ENCODE measurements around the gene LCMT1. TPM values are rescaled to one million over a fixed set of nuclear protein-coding genes. Genes with fewer than 3 reads are reported as not detected.

Gene LCMT1
- total and polyA plus RNA-seq, 2 experiments from 2014 or later: 45.8 to 79.5 TPM

DNA sequence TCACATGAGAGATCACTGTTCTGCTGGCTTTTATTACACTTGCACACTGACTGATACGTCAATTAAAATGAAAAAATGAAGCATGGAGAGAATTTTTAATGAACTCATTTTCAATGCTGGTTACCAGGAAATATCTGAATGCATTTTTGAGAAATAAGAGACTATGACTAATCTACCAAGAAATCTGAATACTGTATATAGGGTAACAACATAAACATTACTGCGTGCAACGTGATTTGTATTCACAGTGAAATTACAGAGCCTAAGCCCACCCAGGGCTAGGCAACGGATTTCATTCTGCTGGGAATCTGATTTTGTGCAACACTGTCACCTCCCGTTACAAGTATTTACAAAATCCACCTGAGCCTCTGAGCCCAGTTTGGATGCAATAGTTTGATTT lies 23.8 kb upstream of the LCMT1 start:
- peaks cover 15% of the 10 kb centered on the region for H3K27me3 ChIP-seq
- no peak overlapping the region for H3K27ac ChIP-seq
- no peaks in the 10 kb centered on the region for H3K9me3 ChIP-seq (ENCODE audit: low read depth)
- H3K4me1 ChIP-seq (ENCODE audit: low read depth): no peaks in the 10 kb centered on the region
- H3K36me3 ChIP-seq: no peaks in the 10 kb centered on the region
- TF ChIP-seq, protein P1, sequence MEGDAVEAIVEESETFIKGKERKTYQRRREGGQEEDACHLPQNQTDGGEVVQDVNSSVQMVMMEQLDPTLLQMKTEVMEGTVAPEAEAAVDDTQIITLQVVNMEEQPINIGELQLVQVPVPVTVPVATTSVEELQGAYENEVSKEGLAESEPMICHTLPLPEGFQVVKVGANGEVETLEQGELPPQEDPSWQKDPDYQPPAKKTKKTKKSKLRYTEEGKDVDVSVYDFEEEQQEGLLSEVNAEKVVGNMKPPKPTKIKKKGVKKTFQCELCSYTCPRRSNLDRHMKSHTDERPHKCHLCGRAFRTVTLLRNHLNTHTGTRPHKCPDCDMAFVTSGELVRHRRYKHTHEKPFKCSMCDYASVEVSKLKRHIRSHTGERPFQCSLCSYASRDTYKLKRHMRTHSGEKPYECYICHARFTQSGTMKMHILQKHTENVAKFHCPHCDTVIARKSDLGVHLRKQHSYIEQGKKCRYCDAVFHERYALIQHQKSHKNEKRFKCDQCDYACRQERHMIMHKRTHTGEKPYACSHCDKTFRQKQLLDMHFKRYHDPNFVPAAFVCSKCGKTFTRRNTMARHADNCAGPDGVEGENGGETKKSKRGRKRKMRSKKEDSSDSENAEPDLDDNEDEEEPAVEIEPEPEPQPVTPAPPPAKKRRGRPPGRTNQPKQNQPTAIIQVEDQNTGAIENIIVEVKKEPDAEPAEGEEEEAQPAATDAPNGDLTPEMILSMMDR (IDR thresholded peaks at IDR 0.05; ENCODE audit: low read depth, low read length): no peak
- H3K4me3 ChIP-seq: no peak overlapping the region
- DNase-seq (ENCODE audit: low read depth in 1 of 2, low spot score in 1 of 2): no peak

DNA sequence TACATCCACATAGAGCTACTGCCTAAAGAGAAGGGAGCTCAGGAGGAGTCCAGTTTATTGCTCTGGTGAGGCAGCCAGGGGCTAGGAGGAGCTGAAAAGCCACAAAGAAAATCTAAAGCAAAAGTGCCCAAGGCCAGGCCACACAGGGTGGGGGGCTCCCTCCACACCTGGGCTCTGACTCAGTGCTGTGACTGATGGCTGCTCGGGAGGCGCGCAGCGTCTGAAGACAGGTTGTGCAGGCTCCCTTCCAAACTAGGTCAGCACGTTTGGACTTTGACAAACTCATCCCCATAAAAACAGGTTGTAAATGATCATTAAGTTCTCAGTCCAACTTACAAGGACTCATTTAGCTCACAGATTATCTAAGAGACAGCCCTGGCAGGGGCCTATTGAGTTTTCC lies 22.2 kb upstream of the LCMT1 start:
- H3K9me3 ChIP-seq (ENCODE audit: low read depth): no peaks in the 10 kb centered on the region
- no peak overlapping the region for H3K4me3 ChIP-seq
- TF ChIP-seq, protein P1 (IDR thresholded peaks at IDR 0.05; ENCODE audit: low read depth, low read length): no peak
- no peak overlapping the region for H3K27ac ChIP-seq
- no peak for DNase-seq (ENCODE audit: low read depth in 1 of 2, low spot score in 1 of 2)
- H3K4me1 ChIP-seq (ENCODE audit: low read depth): no peaks in the 10 kb centered on the region
- peaks cover 28% of the 10 kb centered on the region for H3K27me3 ChIP-seq
- no peaks in the 10 kb centered on the region for H3K36me3 ChIP-seq

- DNase-seq (ENCODE audit: low read depth in 1 of 2, low spot score in 1 of 2): no peak
- Histone ChIP-seq H3K4me1 (ENCODE audit: low read depth) (no peaks in the 10 kb centered on the region), H3K36me3 (no peaks in the 10 kb centered on the region), H3K27me3 (peaks cover 53% of the 10 kb centered on the region), H3K9me3 (ENCODE audit: low read depth) (no peaks in the 10 kb centered on the region), H3K4me3 (no peak overlapping the region), H3K27ac (no peak overlapping the region)
- TF ChIP-seq, protein P1 (IDR thresholded peaks at IDR 0.05; ENCODE audit: low read depth, low read length): no peak
Measured at GRCh38 chr16:25092441-25092840, 19.1 kb upstream of the LCMT1 start.

DNA sequence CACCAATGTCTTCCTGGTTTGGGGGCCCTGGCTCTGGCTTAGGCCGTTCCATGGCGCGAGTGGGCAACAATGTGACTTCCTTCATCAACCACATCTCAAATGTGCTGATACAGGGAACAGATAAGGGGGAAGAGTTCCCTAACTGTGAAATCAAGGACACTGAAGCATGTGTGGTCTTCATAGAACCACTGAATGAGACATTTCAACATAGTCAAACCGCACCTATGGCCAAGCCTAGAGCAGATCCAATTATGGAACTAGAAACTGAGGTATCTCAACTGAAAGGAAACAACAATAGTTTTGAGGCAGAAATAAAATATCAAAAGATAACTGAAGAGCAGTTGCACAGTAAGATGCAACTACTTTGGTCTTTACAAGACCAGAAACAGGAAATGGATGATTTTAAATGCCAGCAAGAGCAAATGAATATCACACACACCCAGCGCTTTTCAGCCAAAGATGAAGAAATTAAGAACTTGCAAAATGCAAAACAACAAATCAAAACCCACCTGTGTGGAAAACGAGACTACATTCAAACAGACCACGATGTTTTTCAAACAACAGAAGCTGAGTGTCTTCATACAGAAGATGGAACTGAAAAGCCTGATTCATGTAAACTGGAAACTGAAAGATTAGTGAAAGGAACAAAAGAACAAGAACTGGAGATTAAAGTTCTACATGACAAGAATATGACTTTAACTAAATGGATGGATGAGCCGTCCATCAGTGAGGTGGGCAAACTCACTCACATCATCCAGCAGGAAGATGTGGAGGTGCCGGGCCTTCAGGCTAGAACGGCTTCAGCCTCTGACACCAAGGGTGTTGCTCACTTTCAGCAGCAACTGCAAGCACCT lies 18.1 kb upstream of the LCMT1 start:
- Histone ChIP-seq H3K27me3 (peaks cover 60% of the 10 kb centered on the region), H3K36me3 (no peaks in the 10 kb centered on the region), H3K4me1 (ENCODE audit: low read depth) (no peaks in the 10 kb centered on the region), H3K9me3 (ENCODE audit: low read depth) (no peaks in the 10 kb centered on the region), H3K4me3 (no peak overlapping the region), H3K27ac (no peak overlapping the region)
- no peak for DNase-seq (ENCODE audit: low read depth in 1 of 2, low spot score in 1 of 2)
- TF ChIP-seq, protein P1 (IDR thresholded peaks at IDR 0.05; ENCODE audit: low read depth, low read length): no peak

DNA sequence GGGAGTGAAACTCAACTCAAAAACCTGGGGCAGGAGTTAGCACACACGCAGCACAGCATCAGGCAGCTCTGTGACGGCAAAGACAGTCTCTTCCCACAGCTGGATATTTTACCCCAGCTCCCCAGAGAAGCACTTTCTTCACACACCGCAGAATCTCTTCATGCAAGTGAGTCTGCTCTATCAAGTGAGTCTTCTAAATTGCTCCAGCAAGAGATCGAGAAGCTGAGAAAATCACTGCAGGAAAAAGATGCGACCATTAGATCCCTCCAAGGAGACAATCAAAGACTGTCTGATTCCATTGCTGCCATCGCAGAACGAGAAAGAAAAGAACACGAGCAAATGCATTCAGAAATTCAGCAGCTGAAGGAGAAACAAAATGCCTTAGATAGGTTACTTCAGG lies 16.9 kb upstream of the LCMT1 start:
- TF ChIP-seq, protein P1 (IDR thresholded peaks at IDR 0.05; ENCODE audit: low read depth, low read length): no peak
- H3K27me3 ChIP-seq: peaks cover 65% of the 10 kb centered on the region

More for the DNA sequence above, 16.9 kb upstream of the LCMT1 start:
- H3K4me3 ChIP-seq: no peak overlapping the region
- no peaks in the 10 kb centered on the region for H3K4me1 ChIP-seq (ENCODE audit: low read depth)
- H3K9me3 ChIP-seq (ENCODE audit: low read depth): no peaks in the 10 kb centered on the region
- no peak for DNase-seq (ENCODE audit: low read depth in 1 of 2, low spot score in 1 of 2)
- H3K27ac ChIP-seq: no peak overlapping the region
- H3K36me3 ChIP-seq: no peaks in the 10 kb centered on the region

Data from cardiac muscle cell (in vitro differentiated cells and primary cell).